Daoy (cell line): ENCODE results near the gene TFEB. TPM values are rescaled to one million over a fixed set of nuclear protein-coding genes. Genes with fewer than 3 reads are reported as not detected.
"Not testable (repeated sequence)": the region's sequence is repeated elsewhere in the genome, so short reads cannot be mapped to it uniquely, and the experiment has no call there.

Experiments
- DNase-seq: peaks from one replicate; pipeline ENCODE4 v3.0.0-alpha.2; 2015; ENCODE audit warnings: low read depth
- total RNA-seq: library from RNA; depleted of rRNA; stranded (reverse); fragments of >200 nt; shearing (Covaris generic); gene quantifications from 2 replicates; pipeline ENCODE4 v1.2.3, GENCODE V29; 2014

Gene TFEB
- total RNA-seq, 1 experiment from 2014 or later = 8.1 TPM

GRCh38 chr6:41766043-41766664, 30.7 kb upstream of the TFEB start:
- DNase-seq = not testable (repeated sequence)

GRCh38 chr6:41763470-41763869, 28.1 kb upstream of the TFEB start:
- DNase-seq = no peak

- DNase-seq = no peak
Observed at GRCh38 chr6:41759905-41760579, 24.6 kb upstream of the TFEB start.

- DNase-seq = no peak
Observed at GRCh38 chr6:41759106-41759904, 23.9 kb upstream of the TFEB start.

- no peak for DNase-seq
Observed at GRCh38 chr6:41758641-41759035, 23.2 kb upstream of the TFEB start.

GRCh38 chr6:41757931-41758640, 22.7 kb upstream of the TFEB start:
- DNase-seq = no peak

GRCh38 chr6:41757271-41757670, 21.9 kb upstream of the TFEB start:
- DNase-seq = no peak

GRCh38 chr6:41756354-41756753, 20.9 kb upstream of the TFEB start:
- no peak for DNase-seq

- no peak for DNase-seq
Observed at GRCh38 chr6:41755895-41756294, 20.5 kb upstream of the TFEB start.

GRCh38 chr6:41750374-41750773, 15.0 kb upstream of the TFEB start:
- no peak for DNase-seq

GRCh38 chr6:41748542-41748941, 13.1 kb upstream of the TFEB start:
- DNase-seq = no peak

- no peak for DNase-seq
Observed at GRCh38 chr6:41748102-41748477, 12.7 kb upstream of the TFEB start.

- no peak for DNase-seq
Observed at GRCh38 chr6:41747256-41748101, 12.1 kb upstream of the TFEB start, which contains the start of gene PGC. PGC (minus strand) TSS chr6:41747397; CDS start chr6:41747334, 63 bp downstream.

- no peak for DNase-seq
Observed at GRCh38 chr6:41746107-41746506, 10.7 kb upstream of the TFEB start.

- DNase-seq = no peak
Observed at GRCh38 chr6:41744236-41744787, 8.9 kb upstream of the TFEB start.

- no peak for DNase-seq
Observed at GRCh38 chr6:41743406-41744235, 8.2 kb upstream of the TFEB start.

- no peak for DNase-seq
Observed at GRCh38 chr6:41741625-41742490, 6.5 kb upstream of the TFEB start.

GRCh38 chr6:41740366-41741162, 5.2 kb upstream of the TFEB start:
- DNase-seq = no peak
